WTC11 (cell line): ENCODE results near the gene MYO18B. TPM values are rescaled to one million over a fixed set of nuclear protein-coding genes. Genes with fewer than 3 reads are reported as not detected.

ENCODE experiments used
- ATAC-seq: fragments of 200-7000 bp; cut with Tn5 transposase; 2 replicates; pipeline ENCODE4 v1.10.0; 2021; ENCODE audit warnings: mild to moderate bottlenecking, moderate library complexity
- CTCF ChIA-PET: fragments of 300-600 bp; sonication (Branson Sonifier 250); formaldehyde crosslinking; loops from one replicate; lab custom pipeline; 2021; ENCODE audit warnings: antibody characterized with exemption; lab: Charles Lee
- POLR2A ChIA-PET: fragments of 350-600 bp; sonication (Branson Sonifier 250); formaldehyde crosslinking; loops from one replicate; lab custom pipeline; 2021; ENCODE audit warnings: antibody characterized with exemption; lab: Charles Lee
- DNase-seq: peaks from one replicate; pipeline ENCODE4 v3.0.0; 2021; ENCODE audit warnings: low spot score
- H3K27ac Mint-ChIP-seq: 2 replicates; pipeline ENCODE4 v1.8.0; 2021; ENCODE audit warnings: mixed read lengths
- H3K27me3 Mint-ChIP-seq: 2 replicates; pipeline ENCODE4 v1.8.0; 2021; ENCODE audit warnings: low read depth, mild to moderate bottlenecking, moderate library complexity, mixed read lengths
- H3K36me3 Mint-ChIP-seq: 2 replicates; pipeline ENCODE4 v1.8.0; 2021; ENCODE audit warnings: mixed read lengths
- H3K4me1 Mint-ChIP-seq: 2 replicates; pipeline ENCODE4 v1.8.0; 2022; ENCODE audit warnings: mixed read lengths
- H3K4me3 Mint-ChIP-seq: 2 replicates; pipeline ENCODE4 v1.8.0; 2021; ENCODE audit warnings: mild to moderate bottlenecking, moderate library complexity, mixed read lengths
- H3K9me3 Mint-ChIP-seq: 2 replicates; pipeline ENCODE4 v1.8.0; 2021; ENCODE audit warnings: mixed read lengths
- CBFB ChIP-seq: sonication (generic); formaldehyde crosslinking; IDR thresholded peaks from 2 replicates; pipeline ENCODE4 v1.8.1; 2022; ENCODE audit warnings: mild to moderate bottlenecking, low read depth, missing genetic modification reagents
- ELF4 ChIP-seq: sonication (generic); formaldehyde crosslinking; IDR thresholded peaks from 2 replicates; pipeline ENCODE4 v1.8.1; 2022; ENCODE audit warnings: low read depth, mild to moderate bottlenecking, moderate library complexity, missing genetic modification reagents
- EMX1 ChIP-seq: fragments of 250-450 bp; sonication (Bioruptor Pico); IDR thresholded peaks from 2 replicates; pipeline ENCODE4 v1.8.0; 2021; ENCODE audit warnings: mild to moderate bottlenecking
- FOXJ3 ChIP-seq: sonication (generic); formaldehyde crosslinking; IDR thresholded peaks from 2 replicates; pipeline ENCODE4 v1.9.0; 2021; ENCODE audit warnings: missing genetic modification reagents, mild to moderate bottlenecking, borderline replicate concordance
- GRHL2 ChIP-seq: fragments of 250-450 bp; sonication (Bioruptor Pico); IDR thresholded peaks from 2 replicates; pipeline ENCODE4 v1.8.0; 2022; ENCODE audit warnings: mild to moderate bottlenecking, moderate library complexity; ENCODE audit not compliant: insufficient replicate concordance, severe bottlenecking
- NFE2L1 ChIP-seq: sonication (generic); formaldehyde crosslinking; IDR thresholded peaks from 2 replicates; pipeline ENCODE4 v1.8.1; 2023; ENCODE audit warnings: missing genetic modification reagents
- NFYB ChIP-seq: sonication (generic); formaldehyde crosslinking; conservative IDR thresholded peaks from 2 replicates; pipeline ENCODE4 v1.8.0; 2022; ENCODE audit warnings: low read depth, missing genetic modification reagents
- RORB ChIP-seq: fragments of 250-450 bp; sonication (Bioruptor Pico); IDR thresholded peaks from 2 replicates; pipeline ENCODE4 v1.9.0; 2021; ENCODE audit warnings: mild to moderate bottlenecking
- SMAD3 ChIP-seq: sonication (generic); formaldehyde crosslinking; IDR thresholded peaks from 2 replicates; pipeline ENCODE4 v1.8.0; 2022; ENCODE audit warnings: missing genetic modification reagents, mild to moderate bottlenecking, borderline replicate concordance
- SMAD4 ChIP-seq: sonication (generic); formaldehyde crosslinking; IDR thresholded peaks from 2 replicates; pipeline ENCODE4 v1.8.0; 2022; ENCODE audit warnings: mild to moderate bottlenecking, missing genetic modification reagents
- SP1 ChIP-seq: sonication (generic); formaldehyde crosslinking; conservative IDR thresholded peaks from 2 replicates; pipeline ENCODE4 v1.8.1; 2022; ENCODE audit warnings: missing genetic modification reagents
- TEAD1 ChIP-seq: sonication (generic); formaldehyde crosslinking; IDR thresholded peaks from 2 replicates; pipeline ENCODE4 v1.8.0; 2022; ENCODE audit warnings: mild to moderate bottlenecking, missing genetic modification reagents
- TP53 ChIP-seq: sonication (generic); formaldehyde crosslinking; IDR thresholded peaks from 2 replicates; pipeline ENCODE4 v1.8.1; 2023; ENCODE audit warnings: mild to moderate bottlenecking, missing genetic modification reagents
- ZNF263 ChIP-seq: sonication (generic); formaldehyde crosslinking; IDR thresholded peaks from 2 replicates; pipeline ENCODE4 v1.8.1; 2022; ENCODE audit warnings: low read depth, mild to moderate bottlenecking, moderate library complexity, missing genetic modification reagents
- ZNF416 ChIP-seq: fragments of 250-450 bp; sonication (Bioruptor Pico); IDR thresholded peaks from 2 replicates; pipeline ENCODE4 v1.9.0; 2021; ENCODE audit warnings: mild to moderate bottlenecking, inconsistent platforms
- total RNA-seq: library from RNA; stranded (reverse); gene quantifications from 3 replicates; pipeline ENCODE4 v1.2.3, GENCODE V29; 2021
- TF ChIP-seq, protein P1 (sequence below): fragments of 250-450 bp; sonication (Bioruptor Pico); IDR thresholded peaks from 2 replicates; pipeline ENCODE4 v2.1.2; 2022; ENCODE audit warnings: mild to moderate bottlenecking, moderate library complexity
- TF ChIP-seq, protein P2 (sequence below): fragments of 250-450 bp; sonication (Bioruptor Pico); conservative IDR thresholded peaks from 2 replicates; pipeline ENCODE4 v1.9.0; 2021; ENCODE audit warnings: mild to moderate bottlenecking
- TF ChIP-seq, protein P3 (sequence below): sonication (generic); formaldehyde crosslinking; IDR thresholded peaks from 2 replicates; pipeline ENCODE4 v1.8.0; 2022; ENCODE audit warnings: mild to moderate bottlenecking, missing genetic modification reagents
- TF ChIP-seq, protein P4 (sequence below): sonication (generic); formaldehyde crosslinking; IDR thresholded peaks from 2 replicates; pipeline ENCODE4 v1.8.1; 2023; ENCODE audit warnings: mild to moderate bottlenecking, missing genetic modification reagents, moderate library complexity
- TF ChIP-seq, protein P5 (sequence below): sonication (generic); formaldehyde crosslinking; IDR thresholded peaks from 2 replicates; pipeline ENCODE4 v1.8.1; 2023; ENCODE audit warnings: mild to moderate bottlenecking, missing genetic modification reagents

Gene MYO18B
- total RNA-seq, 1 experiment from 2014 or later, result 0.96 TPM

DNA sequence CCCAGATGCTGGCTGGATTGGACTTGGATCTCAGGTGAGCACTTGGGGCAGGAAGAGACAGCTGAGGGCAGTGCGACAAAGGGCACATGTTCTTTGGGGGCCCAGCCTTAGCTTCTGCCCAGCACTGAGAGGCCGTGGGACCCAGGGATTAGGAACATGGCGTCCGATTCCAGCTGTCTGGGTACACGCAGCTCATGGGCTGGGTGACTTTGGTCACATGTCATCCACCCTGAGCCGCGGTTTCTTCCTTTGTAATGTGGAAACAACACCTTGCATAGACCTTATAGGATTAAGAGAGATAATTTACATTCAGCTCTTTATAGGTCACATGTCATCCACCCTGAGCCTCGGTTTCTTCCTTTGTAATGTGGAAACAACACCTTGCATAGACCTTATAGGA is 39.8 kb downstream of the MYO18B start:
- ChIA-PET POLR2A (no interaction called here), CTCF (interaction anchor here (0.7 to 0.8 kb wide), 2 partner anchors 9 to 390 kb away, joined by 3 read pairs; no protein-coding TSS in a partner anchor)
- Mint-ChIP-seq H3K27ac (no peak overlapping the region), H3K9me3 (no peaks in the 10 kb centered on the region), H3K4me1 (no peaks in the 10 kb centered on the region), H3K27me3 (no peaks in the 10 kb centered on the region), H3K4me3 (no peak overlapping the region), H3K36me3 (no peaks in the 10 kb centered on the region)
- no peak for ATAC-seq
- TF ChIP-seq NFYB (CRISPR knock-in tag), result no peak
- no peak for DNase-seq

DNA sequence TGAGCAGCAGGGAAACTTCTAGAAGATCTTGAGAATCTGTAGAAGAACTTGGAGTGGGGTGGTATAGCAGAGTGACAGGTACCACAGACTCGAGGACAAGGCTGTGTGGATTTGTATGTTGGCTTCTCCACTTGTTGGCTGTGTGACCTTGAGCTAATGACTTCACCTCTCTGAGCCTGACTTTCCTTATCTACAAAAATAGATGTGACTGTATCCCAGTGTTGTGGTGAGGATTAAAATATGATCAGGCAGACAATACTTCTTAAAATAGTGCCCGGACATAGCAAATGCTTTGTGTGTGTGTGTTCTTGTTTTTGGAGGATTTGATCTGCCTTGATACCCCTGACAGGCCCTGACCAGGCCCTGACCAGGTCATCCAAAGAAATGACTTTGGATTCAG is 40.8 kb downstream of the MYO18B start:
- no peak for DNase-seq
- H3K36me3 Mint-ChIP-seq, result no peaks in the 10 kb centered on the region
- TF ChIP-seq SMAD3 (CRISPR knock-in tag) (no peak), SMAD4 (no peak), ELF4 (no peak), ZNF263 (CRISPR knock-in tag) (no peak), RORB (no peak), TP53 (CRISPR knock-in tag) (no peak), ZNF416 (no peak), TEAD1 (CRISPR knock-in tag) (no peak), EMX1 (CRISPR knock-in tag) (no peak), CBFB (CRISPR knock-in tag) (no peak), FOXJ3 (no peak), NFE2L1 (CRISPR knock-in tag) (no peak), SP1 (CRISPR knock-in tag) (no peak), GRHL2 (no peak)
- TF ChIP-seq, protein P1, sequence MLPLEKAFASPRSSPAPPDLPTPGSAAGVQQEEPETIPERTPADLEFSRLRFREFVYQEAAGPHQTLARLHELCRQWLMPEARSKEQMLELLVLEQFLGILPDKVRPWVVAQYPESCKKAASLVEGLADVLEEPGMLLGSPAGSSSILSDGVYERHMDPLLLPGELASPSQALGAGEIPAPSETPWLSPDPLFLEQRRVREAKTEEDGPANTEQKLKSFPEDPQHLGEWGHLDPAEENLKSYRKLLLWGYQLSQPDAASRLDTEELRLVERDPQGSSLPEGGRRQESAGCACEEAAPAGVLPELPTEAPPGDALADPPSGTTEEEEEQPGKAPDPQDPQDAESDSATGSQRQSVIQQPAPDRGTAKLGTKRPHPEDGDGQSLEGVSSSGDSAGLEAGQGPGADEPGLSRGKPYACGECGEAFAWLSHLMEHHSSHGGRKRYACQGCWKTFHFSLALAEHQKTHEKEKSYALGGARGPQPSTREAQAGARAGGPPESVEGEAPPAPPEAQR (CRISPR knock-in tag), result no peak
- TF ChIP-seq, protein P2, sequence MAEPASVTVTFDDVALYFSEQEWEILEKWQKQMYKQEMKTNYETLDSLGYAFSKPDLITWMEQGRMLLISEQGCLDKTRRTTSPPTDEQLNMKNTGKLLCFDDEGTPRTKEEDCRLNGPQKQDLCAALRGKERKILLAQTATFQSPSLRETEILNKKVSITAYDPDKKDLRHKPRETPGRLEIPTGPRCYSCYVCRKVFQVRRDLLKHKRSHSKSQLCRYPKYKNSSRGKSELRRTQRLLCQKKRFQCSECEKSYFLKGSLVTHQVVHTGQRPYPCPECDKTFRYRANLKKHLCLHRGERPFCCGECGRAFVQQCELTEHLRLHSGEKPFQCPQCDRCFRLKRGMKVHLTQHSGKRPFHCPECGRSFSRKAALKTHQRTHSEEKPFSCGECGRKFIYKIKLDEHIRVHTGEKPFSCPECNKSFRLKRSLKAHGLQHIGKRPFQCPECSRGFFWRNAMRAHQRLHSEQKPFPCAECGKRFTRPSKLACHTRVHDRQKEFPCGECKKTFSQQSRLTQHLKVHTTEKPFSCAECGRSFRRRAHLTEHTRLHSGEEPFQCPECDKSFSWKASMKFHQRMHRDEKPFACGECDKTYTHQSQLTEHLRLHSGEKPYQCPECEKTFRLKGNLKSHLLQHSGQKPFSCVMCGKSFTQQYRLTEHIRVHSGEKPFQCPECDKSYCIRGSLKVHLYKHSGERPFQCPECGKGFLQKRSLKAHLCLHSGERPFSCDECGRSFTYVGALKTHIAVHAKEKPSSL (CRISPR knock-in tag), result no peak
- TF ChIP-seq, protein P3, sequence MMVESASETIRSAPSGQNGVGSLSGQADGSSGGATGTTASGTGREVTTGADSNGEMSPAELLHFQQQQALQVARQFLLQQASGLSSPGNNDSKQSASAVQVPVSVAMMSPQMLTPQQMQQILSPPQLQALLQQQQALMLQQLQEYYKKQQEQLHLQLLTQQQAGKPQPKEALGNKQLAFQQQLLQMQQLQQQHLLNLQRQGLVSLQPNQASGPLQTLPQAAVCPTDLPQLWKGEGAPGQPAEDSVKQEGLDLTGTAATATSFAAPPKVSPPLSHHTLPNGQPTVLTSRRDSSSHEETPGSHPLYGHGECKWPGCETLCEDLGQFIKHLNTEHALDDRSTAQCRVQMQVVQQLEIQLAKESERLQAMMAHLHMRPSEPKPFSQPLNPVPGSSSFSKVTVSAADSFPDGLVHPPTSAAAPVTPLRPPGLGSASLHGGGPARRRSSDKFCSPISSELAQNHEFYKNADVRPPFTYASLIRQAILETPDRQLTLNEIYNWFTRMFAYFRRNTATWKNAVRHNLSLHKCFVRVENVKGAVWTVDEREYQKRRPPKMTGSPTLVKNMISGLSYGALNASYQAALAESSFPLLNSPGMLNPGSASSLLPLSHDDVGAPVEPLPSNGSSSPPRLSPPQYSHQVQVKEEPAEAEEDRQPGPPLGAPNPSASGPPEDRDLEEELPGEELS (CRISPR knock-in tag), result no peak
- TF ChIP-seq, protein P4, sequence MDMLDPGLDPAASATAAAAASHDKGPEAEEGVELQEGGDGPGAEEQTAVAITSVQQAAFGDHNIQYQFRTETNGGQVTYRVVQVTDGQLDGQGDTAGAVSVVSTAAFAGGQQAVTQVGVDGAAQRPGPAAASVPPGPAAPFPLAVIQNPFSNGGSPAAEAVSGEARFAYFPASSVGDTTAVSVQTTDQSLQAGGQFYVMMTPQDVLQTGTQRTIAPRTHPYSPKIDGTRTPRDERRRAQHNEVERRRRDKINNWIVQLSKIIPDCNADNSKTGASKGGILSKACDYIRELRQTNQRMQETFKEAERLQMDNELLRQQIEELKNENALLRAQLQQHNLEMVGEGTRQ (CRISPR knock-in tag), result no peak
- TF ChIP-seq, protein P5, sequence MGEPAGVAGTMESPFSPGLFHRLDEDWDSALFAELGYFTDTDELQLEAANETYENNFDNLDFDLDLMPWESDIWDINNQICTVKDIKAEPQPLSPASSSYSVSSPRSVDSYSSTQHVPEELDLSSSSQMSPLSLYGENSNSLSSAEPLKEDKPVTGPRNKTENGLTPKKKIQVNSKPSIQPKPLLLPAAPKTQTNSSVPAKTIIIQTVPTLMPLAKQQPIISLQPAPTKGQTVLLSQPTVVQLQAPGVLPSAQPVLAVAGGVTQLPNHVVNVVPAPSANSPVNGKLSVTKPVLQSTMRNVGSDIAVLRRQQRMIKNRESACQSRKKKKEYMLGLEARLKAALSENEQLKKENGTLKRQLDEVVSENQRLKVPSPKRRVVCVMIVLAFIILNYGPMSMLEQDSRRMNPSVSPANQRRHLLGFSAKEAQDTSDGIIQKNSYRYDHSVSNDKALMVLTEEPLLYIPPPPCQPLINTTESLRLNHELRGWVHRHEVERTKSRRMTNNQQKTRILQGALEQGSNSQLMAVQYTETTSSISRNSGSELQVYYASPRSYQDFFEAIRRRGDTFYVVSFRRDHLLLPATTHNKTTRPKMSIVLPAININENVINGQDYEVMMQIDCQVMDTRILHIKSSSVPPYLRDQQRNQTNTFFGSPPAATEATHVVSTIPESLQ (CRISPR knock-in tag), result no peak
- TF ChIP-seq, all 79 proteins: peak for 0
- ChIA-PET POLR2A (no interaction called here), CTCF (no interaction called here)
- Mint-ChIP-seq H3K4me1 (peaks cover 6% of the 10 kb centered on the region), H3K9me3 (no peaks in the 10 kb centered on the region), H3K27me3 (no peaks in the 10 kb centered on the region), H3K27ac (no peak overlapping the region), H3K4me3 (no peak overlapping the region)
- ATAC-seq, result no peak
